ENCODE results near the gene ST3GAL4.
"Not testable (repeated sequence)": the region's sequence is repeated elsewhere in the genome, so short reads cannot be mapped to it uniquely, and the experiment has no call there.

DNA sequence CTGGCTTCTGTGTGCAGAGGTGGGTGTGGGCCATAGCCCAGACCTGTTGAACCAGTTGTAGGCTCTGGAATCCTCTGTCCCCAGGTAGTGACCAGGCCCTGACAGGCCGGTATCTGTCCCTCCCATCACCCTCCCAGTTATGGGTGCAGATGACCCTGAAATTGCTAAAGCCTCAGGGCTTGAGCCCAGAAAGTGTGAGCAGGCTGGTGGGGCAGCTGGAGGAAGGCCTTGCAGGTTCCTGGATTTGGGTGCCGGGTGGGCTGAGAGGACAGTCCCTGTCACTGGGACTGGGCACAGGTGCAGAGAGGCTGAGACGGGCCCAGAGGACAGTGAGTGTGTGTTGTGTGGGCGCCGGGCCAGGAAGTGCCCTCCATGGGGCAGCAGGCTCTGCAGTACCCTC, 10.0 kb downstream of the ST3GAL4 start:
- not testable (repeated sequence) for TF ChIP-seq CTCF (conservative IDR thresholded peaks at IDR 0.05; ENCODE audit: low read length); EZH2phosphoT487 (IDR thresholded peaks at IDR 0.05; ENCODE audit: borderline replicate concordance)
